ENCODE results near the gene CFAP92.

The CFAP92 gene

GRCh38 chr3:129026728-129027543 lies 33.1 kb upstream of the CFAP92 start:
- peak; percentile 75 to 84 for DNase-seq (ENCODE audit: low read depth in 2 of 2, low spot score in 1 of 2)

- DNase-seq (ENCODE audit: low read depth in 2 of 2, low spot score in 1 of 2), result no peak
These were observed 32.0 kb upstream of the CFAP92 start for GRCh38 chr3:129025691-129026435.

- DNase-seq (ENCODE audit: low read depth in 2 of 2, low spot score in 1 of 2), result no peak
These were observed 31.2 kb upstream of the CFAP92 start for GRCh38 chr3:129025108-129025507.

GRCh38 chr3:129023909-129024308 lies 30.0 kb upstream of the CFAP92 start:
- DNase-seq (ENCODE audit: low read depth in 2 of 2, low spot score in 1 of 2), result no peak

GRCh38 chr3:129023008-129023358 lies 29.1 kb upstream of the CFAP92 start:
- DNase-seq (ENCODE audit: low read depth in 2 of 2, low spot score in 1 of 2), result no peak

- no peak for DNase-seq (ENCODE audit: low read depth in 2 of 2, low spot score in 1 of 2)
These were observed 28.5 kb upstream of the CFAP92 start for GRCh38 chr3:129022114-129023007.

- DNase-seq (ENCODE audit: low read depth in 2 of 2, low spot score in 1 of 2), result no peak
These were observed 27.3 kb upstream of the CFAP92 start for GRCh38 chr3:129021140-129021551.

GRCh38 chr3:129020691-129021090 lies 26.8 kb upstream of the CFAP92 start:
- no peak for DNase-seq (ENCODE audit: low read depth in 2 of 2, low spot score in 1 of 2)

GRCh38 chr3:129019266-129019665 lies 25.4 kb upstream of the CFAP92 start:
- no peak for DNase-seq (ENCODE audit: low read depth in 2 of 2, low spot score in 1 of 2)

GRCh38 chr3:129018751-129019150 lies 24.9 kb upstream of the CFAP92 start:
- no peak for DNase-seq (ENCODE audit: low read depth in 2 of 2, low spot score in 1 of 2)

GRCh38 chr3:129018271-129018670 lies 24.4 kb upstream of the CFAP92 start:
- no peak for DNase-seq (ENCODE audit: low read depth in 2 of 2, low spot score in 1 of 2)

GRCh38 chr3:129017484-129017899 lies 23.6 kb upstream of the CFAP92 start:
- DNase-seq (ENCODE audit: low read depth in 2 of 2, low spot score in 1 of 2), result no peak

GRCh38 chr3:129016720-129017483 lies 23.0 kb upstream of the CFAP92 start:
- DNase-seq (ENCODE audit: low read depth in 2 of 2, low spot score in 1 of 2), result no peak

- peak in 1 of 2 donors; percentile 29 for DNase-seq (ENCODE audit: low read depth in 2 of 2, low spot score in 1 of 2)
These were observed 22.5 kb upstream of the CFAP92 start for GRCh38 chr3:129016356-129016719.

- no peak for DNase-seq (ENCODE audit: low read depth in 2 of 2, low spot score in 1 of 2)
These were observed 21.7 kb upstream of the CFAP92 start for GRCh38 chr3:129015388-129016105.

- DNase-seq (ENCODE audit: low read depth in 2 of 2, low spot score in 1 of 2), result no peak
These were observed 21.0 kb upstream of the CFAP92 start for GRCh38 chr3:129014793-129015345.

- no peak for DNase-seq (ENCODE audit: low read depth in 2 of 2, low spot score in 1 of 2)
These were observed 20.3 kb upstream of the CFAP92 start for GRCh38 chr3:129014148-129014547.

- DNase-seq (ENCODE audit: low read depth in 2 of 2, low spot score in 1 of 2), result no peak
These were observed 19.6 kb upstream of the CFAP92 start for GRCh38 chr3:129013491-129013891.

GRCh38 chr3:129010310-129010956 lies 16.6 kb upstream of the CFAP92 start:
- no peak for DNase-seq (ENCODE audit: low read depth in 2 of 2, low spot score in 1 of 2)
